ENCODE measurements around the gene GRIPAP1. TPM values are rescaled to one million over a fixed set of nuclear protein-coding genes. Genes with fewer than 3 reads are reported as not detected.

Gene GRIPAP1
- polyA plus RNA-seq, 3 donors, result 3.8 to 103 (median 10.7) TPM

DNA sequence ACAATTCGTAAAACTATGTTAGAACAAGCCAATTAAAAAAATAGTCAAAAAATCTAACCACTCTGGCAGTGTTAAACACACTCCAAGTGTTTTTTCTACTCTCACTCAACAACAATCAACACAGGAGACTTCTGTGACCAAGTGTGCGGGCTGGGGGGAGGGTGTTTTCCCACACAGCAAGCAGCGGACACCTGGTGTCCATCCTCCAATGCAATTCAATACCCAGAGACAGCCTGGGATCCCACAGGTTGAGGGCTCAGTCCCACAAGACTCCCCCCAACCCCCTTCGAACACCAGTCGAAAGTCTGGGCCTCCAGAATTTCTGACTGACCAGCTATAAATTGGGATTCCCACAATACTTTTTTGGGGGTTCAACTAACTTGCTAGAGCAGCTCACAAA is 74.9 kb downstream of the GRIPAP1 start:
- Histone ChIP-seq H2AFZ (ENCODE audit: insufficient read depth, low read depth, low read length, poor library complexity, severe bottlenecking) (no peak overlapping the region), H3K4me1 (ENCODE audit: control insufficient read depth in 1 of 2, insufficient read depth in 2 of 2, low read length in 2 of 2) (no peaks in the 10 kb centered on the region), H3K79me2 (ENCODE audit: insufficient read depth, low read length) (no peaks in the 10 kb centered on the region), H4K20me1 (ENCODE audit: insufficient read depth, low read length) (peaks cover 7% of the 10 kb centered on the region), H3K36me3 (replicated peaks in 1 of 2; ENCODE audit: control insufficient read depth in 1 of 2, insufficient read depth in 2 of 2, low read length in 2 of 2) (peaks cover 43 to 75% of the 10 kb centered on the region in 2 donors), H3K27me3 (ENCODE audit: control insufficient read depth in 2 of 2, insufficient read depth in 2 of 2, low read length in 2 of 2) (no peaks in the 10 kb centered on the region), H3K4me2 (replicated peaks; ENCODE audit: extremely low read depth, low read length, poor library complexity, severe bottlenecking) (no peak overlapping the region), H3K9ac (ENCODE audit: insufficient read depth, low read length, poor library complexity, severe bottlenecking) (no peak overlapping the region), H3K27ac (ENCODE audit: low read depth in 1 of 2, low read length in 2 of 2) (no peak overlapping the region), H3K4me3 (replicated peaks in 1 of 3; ENCODE audit: low read depth in 2 of 3, low read length in 3 of 3) (no peak overlapping the region), H3K9me3 (replicated peaks in 1 of 2; ENCODE audit: control insufficient read depth in 1 of 2, insufficient read depth in 1 of 2, low read length in 2 of 2) (no peaks in the 10 kb centered on the region)
- H3K9me3 Mint-ChIP-seq, result peaks cover 0 to 6% (median 0%) of the 10 kb centered on the region in 7 donors
- DNase-seq, result no peak
- H3K27ac Mint-ChIP-seq, result no peak overlapping the region
- peaks cover 48 to 71% of the 10 kb centered on the region in 2 donors for H3K36me3 Mint-ChIP-seq
- intact Hi-C loops (cut with micrococcal nuclease), result no loop called here
- TF ChIP-seq, protein P1, sequence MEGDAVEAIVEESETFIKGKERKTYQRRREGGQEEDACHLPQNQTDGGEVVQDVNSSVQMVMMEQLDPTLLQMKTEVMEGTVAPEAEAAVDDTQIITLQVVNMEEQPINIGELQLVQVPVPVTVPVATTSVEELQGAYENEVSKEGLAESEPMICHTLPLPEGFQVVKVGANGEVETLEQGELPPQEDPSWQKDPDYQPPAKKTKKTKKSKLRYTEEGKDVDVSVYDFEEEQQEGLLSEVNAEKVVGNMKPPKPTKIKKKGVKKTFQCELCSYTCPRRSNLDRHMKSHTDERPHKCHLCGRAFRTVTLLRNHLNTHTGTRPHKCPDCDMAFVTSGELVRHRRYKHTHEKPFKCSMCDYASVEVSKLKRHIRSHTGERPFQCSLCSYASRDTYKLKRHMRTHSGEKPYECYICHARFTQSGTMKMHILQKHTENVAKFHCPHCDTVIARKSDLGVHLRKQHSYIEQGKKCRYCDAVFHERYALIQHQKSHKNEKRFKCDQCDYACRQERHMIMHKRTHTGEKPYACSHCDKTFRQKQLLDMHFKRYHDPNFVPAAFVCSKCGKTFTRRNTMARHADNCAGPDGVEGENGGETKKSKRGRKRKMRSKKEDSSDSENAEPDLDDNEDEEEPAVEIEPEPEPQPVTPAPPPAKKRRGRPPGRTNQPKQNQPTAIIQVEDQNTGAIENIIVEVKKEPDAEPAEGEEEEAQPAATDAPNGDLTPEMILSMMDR (IDR thresholded peaks at IDR 0.05), result no peak
- H3K4me1 Mint-ChIP-seq, result no peaks in the 10 kb centered on the region
- WGBS (ENCODE audit: insufficient coverage), result no CpG with 5 or more reads among the region's 5 CpGs
- H3K4me3 Mint-ChIP-seq, result no peak overlapping the region
- peaks cover 0 to 2% (median 0%) of the 10 kb centered on the region in 3 donors for H3K27me3 Mint-ChIP-seq (ENCODE audit: low read depth in 3 of 3)

DNA sequence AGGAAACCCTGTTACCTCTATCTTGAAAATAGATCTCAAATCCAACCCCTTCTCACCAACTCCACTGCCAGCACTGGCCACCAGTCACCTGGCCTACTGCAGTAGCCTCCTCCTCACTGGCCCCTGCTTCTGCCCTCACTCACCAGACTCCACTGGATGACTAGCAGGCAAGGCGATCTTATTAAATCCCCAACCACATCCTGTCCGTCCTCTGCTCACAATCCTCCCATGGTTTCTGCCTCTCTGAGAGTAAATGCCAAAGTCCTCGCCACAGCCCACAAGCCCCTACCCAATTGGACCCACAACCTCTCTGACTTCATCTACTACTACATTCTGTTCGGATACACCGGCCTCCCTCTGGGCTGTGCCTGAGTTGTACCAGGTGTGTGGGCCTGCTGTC is 77.8 kb downstream of the GRIPAP1 start:
- Mint-ChIP-seq H3K27me3 (ENCODE audit: low read depth in 3 of 3) (peaks cover 0 to 6% (median 0%) of the 10 kb centered on the region in 3 donors), H3K4me3 (no peak overlapping the region), H3K9me3 (no peaks in the 10 kb centered on the region), H3K27ac (peak overlapping the region in 2 of 7 donors; percentile 11 to 13), H3K36me3 (peaks cover 42 to 59% of the 10 kb centered on the region in 2 donors), H3K4me1 (peaks cover 14% of the 10 kb centered on the region)
- no peak for DNase-seq
- H3K4me3 ChIP-seq (replicated peaks in 1 of 3; ENCODE audit: low read depth in 2 of 3, low read length in 3 of 3), result no peak overlapping the region
- 100% methylated on average over 2 of the region's 5 CpGs for WGBS (ENCODE audit: insufficient coverage)
- no peak overlapping the region for H2AFZ ChIP-seq (ENCODE audit: insufficient read depth, low read depth, low read length, poor library complexity, severe bottlenecking)
- no peak overlapping the region for H3K27ac ChIP-seq (ENCODE audit: low read depth in 1 of 2, low read length in 2 of 2)
- H3K79me2 ChIP-seq (ENCODE audit: insufficient read depth, low read length), result no peaks in the 10 kb centered on the region
- peaks cover 7 to 9% of the 10 kb centered on the region in 2 donors for H3K4me1 ChIP-seq (ENCODE audit: control insufficient read depth in 1 of 2, insufficient read depth in 2 of 2, low read length in 2 of 2)
- no peak overlapping the region for H3K9ac ChIP-seq (ENCODE audit: insufficient read depth, low read length, poor library complexity, severe bottlenecking)
- TF ChIP-seq, protein P1 (IDR thresholded peaks at IDR 0.05), result no peak
- no peaks in the 10 kb centered on the region for H3K27me3 ChIP-seq (ENCODE audit: control insufficient read depth in 2 of 2, insufficient read depth in 2 of 2, low read length in 2 of 2)
- intact Hi-C loops (cut with micrococcal nuclease), result no loop called here
- H3K4me2 ChIP-seq (replicated peaks; ENCODE audit: extremely low read depth, low read length, poor library complexity, severe bottlenecking), result no peak overlapping the region
- peaks cover 36 to 59% of the 10 kb centered on the region in 2 donors for H3K36me3 ChIP-seq (replicated peaks in 1 of 2; ENCODE audit: control insufficient read depth in 1 of 2, insufficient read depth in 2 of 2, low read length in 2 of 2)
- no peaks in the 10 kb centered on the region for H3K9me3 ChIP-seq (replicated peaks in 1 of 2; ENCODE audit: control insufficient read depth in 1 of 2, insufficient read depth in 1 of 2, low read length in 2 of 2)
- H4K20me1 ChIP-seq (ENCODE audit: insufficient read depth, low read length), result peaks cover 7% of the 10 kb centered on the region
